DOHH2 (cell line): ENCODE results near the gene DUOX1.

Experiments used
- EZH2phosphoT487 ChIP-seq: fragments of 200-600 bp; sonication (generic); IDR thresholded peaks from 2 replicates; pipeline ENCODE4 v1.6.1; 2017; ENCODE audit warnings: borderline replicate concordance, mild to moderate bottlenecking, antibody characterized with exemption, low read length, moderate library complexity, mixed read lengths
- TF ChIP-seq, protein P1 (sequence below): fragments of 200-600 bp; sonication (generic); IDR thresholded peaks from one replicate; pipeline ENCODE4 v1.5.1; 2014; ENCODE audit warnings: antibody characterized with exemption, mild to moderate bottlenecking, low read depth, low read length; ENCODE audit not compliant: poor library complexity, severe bottlenecking

DNA sequence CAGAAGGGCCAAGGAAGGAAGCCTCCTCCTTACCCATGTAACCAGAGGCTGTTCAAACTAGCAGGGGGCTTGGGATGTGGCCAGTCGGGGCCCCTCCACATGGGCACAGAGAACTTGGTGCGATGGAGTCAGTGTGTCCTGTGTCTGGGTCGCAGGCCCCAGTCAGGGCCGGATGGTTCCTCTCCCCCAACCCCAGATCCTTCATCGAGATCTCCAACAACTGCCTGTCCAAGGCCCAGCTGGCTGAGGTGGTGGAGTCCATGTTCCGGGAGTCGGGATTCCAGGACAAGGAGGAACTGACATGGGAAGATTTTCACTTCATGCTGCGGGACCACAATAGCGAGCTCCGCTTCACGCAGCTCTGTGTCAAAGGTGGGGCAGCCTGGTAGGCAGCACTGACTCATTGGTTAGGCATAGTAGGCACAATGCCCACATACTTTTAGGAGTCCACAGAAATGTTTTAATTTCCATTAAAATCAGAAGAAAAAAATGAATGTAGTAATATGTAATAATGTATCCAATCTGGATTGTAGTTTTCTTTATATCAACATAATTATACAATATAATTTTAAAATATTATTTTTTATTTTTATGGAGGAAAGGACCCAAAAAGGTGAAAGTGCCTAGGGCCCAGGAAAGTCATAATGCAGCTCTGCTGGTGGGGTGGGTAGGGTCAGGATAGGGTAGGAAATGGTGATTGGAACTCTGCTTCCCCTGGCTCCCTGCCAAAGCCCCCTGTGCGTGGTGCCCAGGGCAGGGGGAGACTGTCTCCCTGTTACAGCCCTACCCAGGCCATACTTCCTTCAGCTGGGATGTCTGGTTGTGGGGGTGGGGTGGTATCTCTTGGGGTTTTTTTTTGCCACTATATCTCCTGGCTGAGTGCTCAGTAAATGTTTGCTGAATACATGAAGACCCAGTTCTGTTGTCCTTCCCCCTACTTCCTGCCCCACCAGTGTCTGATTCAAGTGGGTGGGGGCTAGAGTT, 18.6 kb downstream of the DUOX1 start:
- TF ChIP-seq, protein P1, sequence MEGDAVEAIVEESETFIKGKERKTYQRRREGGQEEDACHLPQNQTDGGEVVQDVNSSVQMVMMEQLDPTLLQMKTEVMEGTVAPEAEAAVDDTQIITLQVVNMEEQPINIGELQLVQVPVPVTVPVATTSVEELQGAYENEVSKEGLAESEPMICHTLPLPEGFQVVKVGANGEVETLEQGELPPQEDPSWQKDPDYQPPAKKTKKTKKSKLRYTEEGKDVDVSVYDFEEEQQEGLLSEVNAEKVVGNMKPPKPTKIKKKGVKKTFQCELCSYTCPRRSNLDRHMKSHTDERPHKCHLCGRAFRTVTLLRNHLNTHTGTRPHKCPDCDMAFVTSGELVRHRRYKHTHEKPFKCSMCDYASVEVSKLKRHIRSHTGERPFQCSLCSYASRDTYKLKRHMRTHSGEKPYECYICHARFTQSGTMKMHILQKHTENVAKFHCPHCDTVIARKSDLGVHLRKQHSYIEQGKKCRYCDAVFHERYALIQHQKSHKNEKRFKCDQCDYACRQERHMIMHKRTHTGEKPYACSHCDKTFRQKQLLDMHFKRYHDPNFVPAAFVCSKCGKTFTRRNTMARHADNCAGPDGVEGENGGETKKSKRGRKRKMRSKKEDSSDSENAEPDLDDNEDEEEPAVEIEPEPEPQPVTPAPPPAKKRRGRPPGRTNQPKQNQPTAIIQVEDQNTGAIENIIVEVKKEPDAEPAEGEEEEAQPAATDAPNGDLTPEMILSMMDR: no peak
- TF ChIP-seq EZH2phosphoT487: no peak
